H9 (cell line): ENCODE results near the gene AMPH. TPM values are rescaled to one million over a fixed set of nuclear protein-coding genes. Genes with fewer than 3 reads are reported as not detected.

Experiments
- DNase-seq: peaks from one replicate; pipeline ENCODE4 v3.0.0-alpha.2; 2017
- H2AFZ ChIP-seq: one replicate; pipeline ENCODE4 v1.6.1; 2013; ENCODE audit warnings: mild to moderate bottlenecking, low read length, control low read depth, moderate library complexity
- H2AK5ac ChIP-seq: 2 replicates; pipeline ENCODE4 v1.6.1; 2013; ENCODE audit warnings: low read length, control low read depth, mixed read lengths; ENCODE audit not compliant: insufficient read length
- H2BK120ac ChIP-seq: one replicate; pipeline ENCODE4 v1.6.1; 2013; ENCODE audit warnings: low read depth, mild to moderate bottlenecking, low read length, control low read depth, inconsistent platforms; ENCODE audit not compliant: poor library complexity, severe bottlenecking
- H2BK12ac ChIP-seq: 2 replicates; pipeline ENCODE4 v1.6.1; 2013; ENCODE audit warnings: low read length, control low read depth, mixed read lengths, low read depth; ENCODE audit not compliant: insufficient read length
- H2BK15ac ChIP-seq: 2 replicates; pipeline ENCODE4 v1.6.1; 2013; ENCODE audit warnings: low read depth, low read length, control low read depth
- H2BK20ac ChIP-seq: one replicate; pipeline ENCODE4 v1.6.1; 2013; ENCODE audit warnings: low read depth, mild to moderate bottlenecking, low read length, control low read depth, inconsistent platforms; ENCODE audit not compliant: poor library complexity, severe bottlenecking
- H2BK5ac ChIP-seq: 2 replicates; pipeline ENCODE4 v1.6.1; 2013; ENCODE audit warnings: low read length, control low read depth, mixed read lengths; ENCODE audit not compliant: insufficient read length
- H3K14ac ChIP-seq: 2 replicates; pipeline ENCODE4 v1.6.1; 2013; ENCODE audit warnings: low read length, control low read depth; ENCODE audit not compliant: insufficient read depth
- H3K18ac ChIP-seq: 2 replicates; pipeline ENCODE4 v1.6.1; 2013; ENCODE audit warnings: low read depth, mild to moderate bottlenecking, mixed read lengths, low read length, control low read depth; ENCODE audit not compliant: insufficient read length
- H3K23ac ChIP-seq: 2 replicates; pipeline ENCODE4 v1.6.1; 2013; ENCODE audit warnings: low read length, control low read depth, mixed read lengths, low read depth; ENCODE audit not compliant: insufficient read length
- H3K23me2 ChIP-seq: 2 replicates; pipeline ENCODE4 v1.6.1; 2013; ENCODE audit warnings: low read depth, mild to moderate bottlenecking, mixed read lengths, low read length, control low read depth; ENCODE audit not compliant: insufficient read length, poor library complexity, severe bottlenecking
- H3K27ac ChIP-seq: 2 replicates; pipeline ENCODE4 v1.5.1; 2013; ENCODE audit warnings: low read length, control low read depth, mixed read lengths, low read depth; ENCODE audit not compliant: insufficient read length
- H3K27me3 ChIP-seq: 2 replicates; pipeline ENCODE4 v1.6.1; 2013; ENCODE audit warnings: low read length, control low read depth, inconsistent platforms; ENCODE audit not compliant: insufficient read depth
- H3K4ac ChIP-seq: 2 replicates; pipeline ENCODE4 v1.6.1; 2013; ENCODE audit warnings: low read depth, mild to moderate bottlenecking, control low read depth, inconsistent platforms, low read length, moderate library complexity
- H3K4me1 ChIP-seq: 2 replicates; pipeline ENCODE4 v1.6.1; 2013; ENCODE audit warnings: low read length, control low read depth, inconsistent platforms; ENCODE audit not compliant: insufficient read depth
- H3K4me2 ChIP-seq: 2 replicates; pipeline ENCODE4 v1.6.1; 2013; ENCODE audit warnings: low read length, control low read depth, mixed read lengths; ENCODE audit not compliant: insufficient read length, insufficient read depth
- H3K56ac ChIP-seq: 2 replicates; pipeline ENCODE4 v1.6.1; 2013; ENCODE audit warnings: low read depth, mild to moderate bottlenecking, mixed read lengths, low read length, control low read depth; ENCODE audit not compliant: insufficient read length
- H3K79me1 ChIP-seq: 2 replicates; pipeline ENCODE4 v1.6.1; 2013; ENCODE audit warnings: low read depth, mild to moderate bottlenecking, moderate library complexity, low read length, control low read depth, inconsistent platforms; ENCODE audit not compliant: insufficient read depth, poor library complexity, severe bottlenecking
- H3K79me2 ChIP-seq: 2 replicates; pipeline ENCODE4 v1.6.1; 2013; ENCODE audit warnings: low read length, control low read depth, inconsistent platforms; ENCODE audit not compliant: insufficient read depth
- H3K9ac ChIP-seq: 2 replicates; pipeline ENCODE4 v1.6.1; 2013; ENCODE audit warnings: low read length, control low read depth, mixed read lengths; ENCODE audit not compliant: insufficient read length; ENCODE audit errors: extremely low read depth
- H3K9me3 ChIP-seq: one replicate; pipeline ENCODE4 v1.6.1; 2013; ENCODE audit warnings: low read depth, low read length, inconsistent platforms; ENCODE audit not compliant: control insufficient read depth
- H3T11ph ChIP-seq: one replicate; pipeline ENCODE4 v1.6.1; 2013; ENCODE audit warnings: mild to moderate bottlenecking, low read length, control low read depth, inconsistent platforms
- H4K20me1 ChIP-seq: one replicate; pipeline ENCODE4 v1.6.1; 2013; ENCODE audit not compliant: control insufficient read depth, insufficient read length, insufficient read depth
- H4K5ac ChIP-seq: 2 replicates; pipeline ENCODE4 v1.6.1; 2013; ENCODE audit warnings: low read depth, mild to moderate bottlenecking, mixed read lengths, low read length, control low read depth; ENCODE audit not compliant: insufficient read length
- H4K8ac ChIP-seq: replicated peaks from 2 replicates; pipeline ENCODE4 v1.6.1; 2013; ENCODE audit warnings: low read length, control low read depth, mixed read lengths, low read depth; ENCODE audit not compliant: insufficient read length
- H4K91ac ChIP-seq: 2 replicates; pipeline ENCODE4 v1.6.1; 2013; ENCODE audit warnings: low read depth, mild to moderate bottlenecking, moderate library complexity, mixed read lengths, low read length, control low read depth; ENCODE audit not compliant: insufficient read length
- H3K27ac Mint-ChIP-seq, 3 experiments: 2 replicates in 2 of 3; 3 replicates in 1 of 3; pipeline ENCODE4 v1.8.0; 2020 to 2021; ENCODE audit warnings: mixed read lengths in 3 of 3, mild to moderate bottlenecking in 1 of 3, moderate library complexity in 1 of 3
- H3K27me3 Mint-ChIP-seq: 2 replicates; pipeline ENCODE4 v1.8.0; 2021; ENCODE audit warnings: low read depth, mild to moderate bottlenecking, moderate library complexity, mixed read lengths
- H3K36me3 Mint-ChIP-seq, 3 experiments: 2 replicates in 2 of 3; 3 replicates in 1 of 3; pipeline ENCODE4 v1.8.0; 2020 to 2021; ENCODE audit warnings: low read depth in 3 of 3, mixed read lengths in 3 of 3; ENCODE audit not compliant: insufficient read depth in 1 of 3
- H3K4me1 Mint-ChIP-seq, 2 experiments: 2 replicates each; pipeline ENCODE4 v1.8.0; 2020; ENCODE audit warnings: mixed read lengths in 2 of 2
- H3K4me3 Mint-ChIP-seq, 2 experiments: 2 replicates in 1 of 2; 3 replicates in 1 of 2; pipeline ENCODE4 v1.8.0; 2020 to 2021; ENCODE audit warnings: mild to moderate bottlenecking in 2 of 2, mixed read lengths in 2 of 2, moderate library complexity in 1 of 2
- H3K9me3 Mint-ChIP-seq, 2 experiments: 2 replicates in 1 of 2; 3 replicates in 1 of 2; pipeline ENCODE4 v1.8.0; 2020; ENCODE audit warnings: mild to moderate bottlenecking in 2 of 2, mixed read lengths in 2 of 2, moderate library complexity in 1 of 2
- WGBS: extraction: QIAGEN DNeasy Blood & Tissue Kit; methylation state at CpG from one replicate; pipeline ENCODE4 v1.1.7; 2013; ENCODE audit warnings: missing lambda C conversion rate, low lambda C conversion rate, mixed read lengths; ENCODE audit not compliant: insufficient read length; ENCODE audit errors: extremely low coverage; 5-methylcytosine and 5-hydroxymethylcytosine counted together
- total RNA-seq: library from RNA; stranded (reverse); gene quantifications from 2 replicates; pipeline ENCODE4 v1.2.1, GENCODE V29; 2021
- TF ChIP-seq, protein P1 (sequence below): fragments of 200-600 bp; sonication (generic); conservative IDR thresholded peaks from 3 replicates; pipeline ENCODE4 v1.8.0; 2021; ENCODE audit warnings: antibody characterized with exemption, mild to moderate bottlenecking

Gene AMPH
- total RNA-seq, 1 experiment from 2014 or later: 4.8 TPM

DNA sequence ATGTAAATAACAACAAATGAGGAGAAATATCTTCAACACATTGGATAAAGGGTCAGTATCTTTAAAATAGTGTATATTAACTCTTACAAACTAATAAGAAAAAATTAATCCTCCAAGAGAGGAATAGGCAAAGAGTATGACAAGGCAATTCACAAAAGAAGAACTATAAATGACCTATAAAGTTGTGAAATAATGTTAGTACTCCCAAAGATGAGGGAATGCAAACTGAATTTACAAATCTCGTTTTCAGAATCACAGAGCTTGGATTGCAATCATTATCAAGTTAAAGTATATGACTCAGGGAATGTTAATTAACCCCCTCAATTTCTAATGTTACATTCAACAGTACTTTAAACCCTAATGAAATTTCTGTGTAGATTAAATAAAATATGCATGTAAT, 270.4 kb downstream of the AMPH start:
- no peak for DNase-seq
- H2BK120ac ChIP-seq: no peak overlapping the region
- H3K18ac ChIP-seq: no peak overlapping the region
- no peak overlapping the region for H2BK20ac ChIP-seq
- H3K79me1 ChIP-seq: no peaks in the 10 kb centered on the region
- Mint-ChIP-seq H3K4me3 (no peak overlapping the region), H3K36me3 (no peaks in the 10 kb centered on the region), H3K4me1 (peaks cover 8 to 15% of the 10 kb centered on the region in 2 experiments), H3K27me3 (no peaks in the 10 kb centered on the region), H3K27ac (no peak overlapping the region), H3K9me3 (no peaks in the 10 kb centered on the region)
- no peak overlapping the region for H2AFZ ChIP-seq
- H2BK15ac ChIP-seq: no peak overlapping the region
- no peak overlapping the region for H3T11ph ChIP-seq
- H3K9me3 ChIP-seq: no peaks in the 10 kb centered on the region
- no peak overlapping the region for H2BK5ac ChIP-seq
- TF ChIP-seq, protein P1, sequence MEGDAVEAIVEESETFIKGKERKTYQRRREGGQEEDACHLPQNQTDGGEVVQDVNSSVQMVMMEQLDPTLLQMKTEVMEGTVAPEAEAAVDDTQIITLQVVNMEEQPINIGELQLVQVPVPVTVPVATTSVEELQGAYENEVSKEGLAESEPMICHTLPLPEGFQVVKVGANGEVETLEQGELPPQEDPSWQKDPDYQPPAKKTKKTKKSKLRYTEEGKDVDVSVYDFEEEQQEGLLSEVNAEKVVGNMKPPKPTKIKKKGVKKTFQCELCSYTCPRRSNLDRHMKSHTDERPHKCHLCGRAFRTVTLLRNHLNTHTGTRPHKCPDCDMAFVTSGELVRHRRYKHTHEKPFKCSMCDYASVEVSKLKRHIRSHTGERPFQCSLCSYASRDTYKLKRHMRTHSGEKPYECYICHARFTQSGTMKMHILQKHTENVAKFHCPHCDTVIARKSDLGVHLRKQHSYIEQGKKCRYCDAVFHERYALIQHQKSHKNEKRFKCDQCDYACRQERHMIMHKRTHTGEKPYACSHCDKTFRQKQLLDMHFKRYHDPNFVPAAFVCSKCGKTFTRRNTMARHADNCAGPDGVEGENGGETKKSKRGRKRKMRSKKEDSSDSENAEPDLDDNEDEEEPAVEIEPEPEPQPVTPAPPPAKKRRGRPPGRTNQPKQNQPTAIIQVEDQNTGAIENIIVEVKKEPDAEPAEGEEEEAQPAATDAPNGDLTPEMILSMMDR: no peak
- no peak overlapping the region for H3K9ac ChIP-seq
- H4K20me1 ChIP-seq: no peaks in the 10 kb centered on the region
- H3K23ac ChIP-seq: no peak overlapping the region
- H3K79me2 ChIP-seq: no peaks in the 10 kb centered on the region
- no peak overlapping the region for H3K56ac ChIP-seq
- no peak overlapping the region for H4K8ac ChIP-seq
- H3K27ac ChIP-seq: no peak overlapping the region
- no CpG with 5 or more reads among the region's 1 CpG for WGBS
- no peaks in the 10 kb centered on the region for H3K4me1 ChIP-seq
- H3K14ac ChIP-seq: no peak overlapping the region
- H3K4me2 ChIP-seq: no peak overlapping the region
- no peaks in the 10 kb centered on the region for H3K23me2 ChIP-seq
- no peak overlapping the region for H3K4ac ChIP-seq
- H2AK5ac ChIP-seq: no peak overlapping the region
- H4K5ac ChIP-seq: no peak overlapping the region
- no peak overlapping the region for H4K91ac ChIP-seq
- no peak overlapping the region for H2BK12ac ChIP-seq
- H3K27me3 ChIP-seq: no peaks in the 10 kb centered on the region
